GM21737 (cell line): ENCODE measurements around the gene INO80E.
"Not testable (repeated sequence)": the region's sequence is repeated elsewhere in the genome, so short reads cannot be mapped to it uniquely, and the experiment has no call there.

Experiments
- ATAC-seq: cut with Tn5 transposase; IDR thresholded peaks from one replicate; pipeline ENCODE4 v1.9.1; 2021; ENCODE audit warnings: mild to moderate bottlenecking, moderate library complexity; ENCODE audit not compliant: unreplicated experiment

Gene INO80E

GRCh38 chr16:30009085-30009862 is 13.2 kb downstream of the INO80E start:
- no peak for ATAC-seq

GRCh38 chr16:30009990-30010843 is 14.2 kb downstream of the INO80E start:
- ATAC-seq: no peak

- no peak for ATAC-seq
These were observed 15.0 kb downstream of the INO80E start, which contains the start of gene DOC2A for GRCh38 chr16:30010844-30011713. TSS of gene DOC2A (minus strand) at chr16:30011027. CDS start at chr16:30010222, 805 bp downstream.

- no peak for ATAC-seq
These were observed 15.9 kb downstream of the INO80E start for GRCh38 chr16:30011714-30012504.

- not testable (repeated sequence) for ATAC-seq
These were observed 16.6 kb downstream of the INO80E start for GRCh38 chr16:30012598-30012997.

GRCh38 chr16:30015450-30015849 is 19.4 kb downstream of the INO80E start:
- ATAC-seq: not testable (repeated sequence)

- ATAC-seq: no peak
These were observed 20.7 kb downstream of the INO80E start for GRCh38 chr16:30016555-30017276.

GRCh38 chr16:30017277-30017656 is 21.2 kb downstream of the INO80E start:
- ATAC-seq: no peak

- not testable (repeated sequence) for ATAC-seq
These were observed 21.9 kb downstream of the INO80E start for GRCh38 chr16:30017937-30018336.

GRCh38 chr16:30018731-30019158 is 22.7 kb downstream of the INO80E start:
- ATAC-seq: no peak

- no peak for ATAC-seq
These were observed 26.8 kb downstream of the INO80E start, which contains the start of gene C16orf92 for GRCh38 chr16:30022887-30023286. TSS of gene C16orf92 (plus strand) at chr16:30023198. CDS start at chr16:30023341, 143 bp downstream.

GRCh38 chr16:30023586-30023985 is 27.5 kb downstream of the INO80E start:
- no peak for ATAC-seq

GRCh38 chr16:30024451-30024850 is 28.4 kb downstream of the INO80E start:
- no peak for ATAC-seq

GRCh38 chr16:30025156-30025555 is 29.1 kb downstream of the INO80E start:
- ATAC-seq: no peak

- ATAC-seq: no peak
These were observed 29.5 kb downstream of the INO80E start for GRCh38 chr16:30025574-30025973.

GRCh38 chr16:30026449-30026848 is 30.4 kb downstream of the INO80E start:
- ATAC-seq: no peak

GRCh38 chr16:30027588-30028437 is 31.8 kb downstream of the INO80E start:
- no peak for ATAC-seq

- ATAC-seq: no peak
These were observed 32.5 kb downstream of the INO80E start for GRCh38 chr16:30028438-30029076.
